Measurements from ENCODE around the gene CACNB4. TPM values are rescaled to one million over a fixed set of nuclear protein-coding genes. Genes with fewer than 3 reads are reported as not detected.

The CACNB4 gene
- total and polyA plus RNA-seq, 10 of the 15 experiments (the other 5 are each of a cell fraction or from before 2014, with no cell fraction given) = 2.0 to 21.6 (median 9.3) TPM

- TF ChIP-seq EGR1 (IDR thresholded peaks at IDR 0.05; ENCODE audit: borderline replicate concordance in 1 of 2, low read depth in 2 of 2, low read length in 2 of 2) = no peak
- TF ChIP-seq SREBF1 (IDR thresholded peaks at IDR 0.05; ENCODE audit: low read length) = no peak
- no peak for TF ChIP-seq BACH1 (IDR thresholded peaks at IDR 0.05; ENCODE audit: borderline replicate concordance)
These were observed 127.4 kb downstream of the CACNB4 start (continued) for GRCh38 chr2:151971301-151972051.

DNA sequence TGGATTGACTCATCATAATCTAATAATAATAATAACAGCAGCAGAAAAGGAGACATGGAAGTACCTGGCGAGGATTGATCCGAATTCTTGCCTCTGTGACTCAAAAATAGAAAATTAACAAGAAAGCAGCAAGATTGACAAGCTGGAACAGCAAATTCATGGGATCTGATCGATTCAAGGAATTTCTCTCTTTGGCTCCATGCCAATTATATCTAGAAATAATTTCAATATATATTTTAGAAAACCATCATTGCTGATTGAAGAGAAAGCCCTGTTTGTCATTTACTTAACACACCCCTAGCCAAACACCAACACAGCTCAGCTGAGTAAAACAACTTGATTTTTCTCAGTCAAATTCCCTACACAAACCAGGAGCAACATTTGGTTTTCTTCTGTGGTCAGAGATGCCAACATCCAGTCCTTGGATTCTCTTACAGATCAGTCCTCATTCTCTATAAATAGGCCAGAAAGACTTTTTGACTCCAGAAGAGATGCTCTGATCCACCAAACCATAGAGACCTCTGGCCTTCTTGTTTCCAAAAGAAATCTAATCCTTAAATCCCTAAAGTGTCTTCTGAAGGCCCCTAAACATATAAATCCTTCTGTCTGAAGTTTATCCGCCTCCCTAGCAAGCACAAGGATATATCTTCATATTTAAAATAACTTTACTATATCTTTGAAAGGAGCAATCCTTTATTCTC is 129.9 kb downstream of the CACNB4 start:
- Histone ChIP-seq H3K9me3 (replicated peaks; ENCODE audit: control insufficient read depth, insufficient read depth, low read length) (no peaks in the 10 kb centered on the region), H3K27me3 (replicated peaks in 1 of 2; ENCODE audit: control insufficient read depth in 2 of 2, insufficient read depth in 2 of 2, low read length in 1 of 2) (no peaks in the 10 kb centered on the region; a peak in 1 of 4 replicates), H3K4me3 (no peak overlapping the region), H3K36me3 (ENCODE audit: control insufficient read depth in 2 of 2, insufficient read depth in 2 of 2, low read length in 1 of 2) (no peaks in the 10 kb centered on the region), H3K9ac (ENCODE audit: control insufficient read depth, insufficient read depth, low read length) (no peak overlapping the region), H3K27ac (ENCODE audit: control insufficient read depth, insufficient read depth) (no peak overlapping the region), H3K4me2 (ENCODE audit: control insufficient read depth, insufficient read depth) (no peak overlapping the region), H4K20me1 (ENCODE audit: control insufficient read depth, insufficient read depth) (no peaks in the 10 kb centered on the region), H3K79me2 (ENCODE audit: control insufficient read depth, insufficient read depth, low read length) (no peaks in the 10 kb centered on the region), H3K4me1 (ENCODE audit: control insufficient read depth, insufficient read depth, low read length) (no peaks in the 10 kb centered on the region), H2AFZ (ENCODE audit: control insufficient read depth, low read depth, low read length) (no peak overlapping the region)
- CTCF ChIA-PET = no interaction called here
- RAD21 ChIA-PET (ENCODE audit: unreplicated experiment) = no interaction called here
- no peak for DNase-seq (ENCODE audit: low read depth, low spot score)
- 36% methylated on average over 4 of the region's 4 CpGs for WGBS (ENCODE audit: insufficient coverage, insufficient replicate concordance, low lambda C conversion rate, missing lambda C conversion rate)
- intact Hi-C loops (cut with micrococcal nuclease; ENCODE audit: unreplicated experiment) (no loop called here), in situ Hi-C loops (cut with MboI) (no loop called here)
- no peak for ATAC-seq
- FAIRE-seq = no peak
- SMC1A ChIA-PET (ENCODE audit: uncharacterized antibody, unreplicated experiment) = interaction anchor here (1.4 kb wide), 1 partner anchor 13 kb away, joined by 4 read pairs; no protein-coding TSS in a partner anchor
- POLR2A ChIA-PET = no interaction called here
- no TSS peak for BruUV-seq (replicated peaks)
- TF ChIP-seq CBFB (IDR thresholded peaks at IDR 0.05; ENCODE audit: low read depth) = no peak
- TF ChIP-seq HDGF (IDR thresholded peaks at IDR 0.05) = no peak
- TF ChIP-seq, protein P1, sequence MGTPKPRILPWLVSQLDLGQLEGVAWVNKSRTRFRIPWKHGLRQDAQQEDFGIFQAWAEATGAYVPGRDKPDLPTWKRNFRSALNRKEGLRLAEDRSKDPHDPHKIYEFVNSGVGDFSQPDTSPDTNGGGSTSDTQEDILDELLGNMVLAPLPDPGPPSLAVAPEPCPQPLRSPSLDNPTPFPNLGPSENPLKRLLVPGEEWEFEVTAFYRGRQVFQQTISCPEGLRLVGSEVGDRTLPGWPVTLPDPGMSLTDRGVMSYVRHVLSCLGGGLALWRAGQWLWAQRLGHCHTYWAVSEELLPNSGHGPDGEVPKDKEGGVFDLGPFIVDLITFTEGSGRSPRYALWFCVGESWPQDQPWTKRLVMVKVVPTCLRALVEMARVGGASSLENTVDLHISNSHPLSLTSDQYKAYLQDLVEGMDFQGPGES (IDR thresholded peaks at IDR 0.05) = no peak
- no peak for TF ChIP-seq BACH1 (IDR thresholded peaks at IDR 0.05; ENCODE audit: borderline replicate concordance)
- no peak for TF ChIP-seq FOS (IDR thresholded peaks at IDR 0.05; ENCODE audit: borderline replicate concordance, extremely low read depth, insufficient read length)
- TF ChIP-seq RAD51 (IDR thresholded peaks at IDR 0.05) = no peak
- TF ChIP-seq ATF7 (IDR thresholded peaks at IDR 0.05; ENCODE audit: low read depth) = no peak
- no peak for TF ChIP-seq E2F4 (IDR thresholded peaks at IDR 0.05; ENCODE audit: low read depth, low read length)
- TF ChIP-seq, protein P2, sequence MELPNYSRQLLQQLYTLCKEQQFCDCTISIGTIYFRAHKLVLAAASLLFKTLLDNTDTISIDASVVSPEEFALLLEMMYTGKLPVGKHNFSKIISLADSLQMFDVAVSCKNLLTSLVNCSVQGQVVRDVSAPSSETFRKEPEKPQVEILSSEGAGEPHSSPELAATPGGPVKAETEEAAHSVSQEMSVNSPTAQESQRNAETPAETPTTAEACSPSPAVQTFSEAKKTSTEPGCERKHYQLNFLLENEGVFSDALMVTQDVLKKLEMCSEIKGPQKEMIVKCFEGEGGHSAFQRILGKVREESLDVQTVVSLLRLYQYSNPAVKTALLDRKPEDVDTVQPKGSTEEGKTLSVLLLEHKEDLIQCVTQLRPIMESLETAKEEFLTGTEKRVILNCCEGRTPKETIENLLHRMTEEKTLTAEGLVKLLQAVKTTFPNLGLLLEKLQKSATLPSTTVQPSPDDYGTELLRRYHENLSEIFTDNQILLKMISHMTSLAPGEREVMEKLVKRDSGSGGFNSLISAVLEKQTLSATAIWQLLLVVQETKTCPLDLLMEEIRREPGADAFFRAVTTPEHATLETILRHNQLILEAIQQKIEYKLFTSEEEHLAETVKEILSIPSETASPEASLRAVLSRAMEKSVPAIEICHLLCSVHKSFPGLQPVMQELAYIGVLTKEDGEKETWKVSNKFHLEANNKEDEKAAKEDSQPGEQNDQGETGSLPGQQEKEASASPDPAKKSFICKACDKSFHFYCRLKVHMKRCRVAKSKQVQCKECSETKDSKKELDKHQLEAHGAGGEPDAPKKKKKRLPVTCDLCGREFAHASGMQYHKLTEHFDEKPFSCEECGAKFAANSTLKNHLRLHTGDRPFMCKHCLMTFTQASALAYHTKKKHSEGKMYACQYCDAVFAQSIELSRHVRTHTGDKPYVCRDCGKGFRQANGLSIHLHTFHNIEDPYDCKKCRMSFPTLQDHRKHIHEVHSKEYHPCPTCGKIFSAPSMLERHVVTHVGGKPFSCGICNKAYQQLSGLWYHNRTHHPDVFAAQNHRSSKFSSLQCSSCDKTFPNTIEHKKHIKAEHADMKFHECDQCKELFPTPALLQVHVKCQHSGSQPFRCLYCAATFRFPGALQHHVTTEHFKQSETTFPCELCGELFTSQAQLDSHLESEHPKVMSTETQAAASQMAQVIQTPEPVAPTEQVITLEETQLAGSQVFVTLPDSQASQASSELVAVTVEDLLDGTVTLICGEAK (IDR thresholded peaks at IDR 0.05; ENCODE audit: borderline replicate concordance) = no peak
- no peak for TF ChIP-seq CHD1 (IDR thresholded peaks at IDR 0.05; ENCODE audit: low read depth, low read length)
- no peak for TF ChIP-seq YBX1 (IDR thresholded peaks at IDR 0.05)
